Fibroblast of lung (primary cell): ENCODE data around the gene NOL11. TPM values are rescaled to one million over a fixed set of nuclear protein-coding genes. Genes with fewer than 3 reads are reported as not detected.
"Not testable (repeated sequence)": the region's sequence is repeated elsewhere in the genome, so short reads cannot be mapped to it uniquely, and the experiment has no call there.

Experiments
- DNase-seq, 2 donors: peaks; one replicate each; pipeline versions ENCODE4 v3.0.0 to v3.0.0-alpha.2; 2010; ENCODE audit warnings: low read depth in 2 of 2
- H2AFZ ChIP-seq: 2 replicates; pipeline ENCODE4 v1.5.1; 2012; ENCODE audit warnings: low read length, control low read depth, inconsistent platforms
- H3K27ac ChIP-seq: 2 replicates; pipeline ENCODE4 v1.5.1; 2011; ENCODE audit warnings: low read length, control low read depth; ENCODE audit not compliant: insufficient read depth
- H3K27me3 ChIP-seq: 2 replicates; pipeline ENCODE4 v1.5.1; 2011; ENCODE audit warnings: mild to moderate bottlenecking, low read length; ENCODE audit not compliant: control insufficient read depth, insufficient read depth
- H3K36me3 ChIP-seq: 2 replicates; pipeline ENCODE4 v1.5.1; 2011; ENCODE audit warnings: low read length; ENCODE audit not compliant: control insufficient read depth, insufficient read depth
- H3K4me1 ChIP-seq: 2 replicates; pipeline ENCODE4 v1.5.1; 2011; ENCODE audit warnings: low read length; ENCODE audit not compliant: control insufficient read depth, insufficient read depth; ENCODE audit errors: extremely low read depth
- H3K4me2 ChIP-seq: 2 replicates; pipeline ENCODE4 v1.5.1; 2011; ENCODE audit warnings: low read length, control low read depth; ENCODE audit not compliant: insufficient read depth; ENCODE audit errors: extremely low read depth
- H3K4me3 ChIP-seq, 4 experiments: fragments of 200-600 bp in 1 of 4; sonication (generic) in 1 of 4; replicated peaks in 1 of 4; 2 replicates each; pipeline ENCODE4 v1.5.1; 2011 to 2016; ENCODE audit warnings: low read length in 4 of 4, low read depth in 3 of 4, mild to moderate bottlenecking in 3 of 4, control low read depth in 2 of 4, inconsistent platforms in 1 of 4, mixed read lengths in 1 of 4; ENCODE audit not compliant: insufficient read depth in 1 of 4; ENCODE audit errors: control extremely low read depth in 1 of 4
- H3K79me2 ChIP-seq: 2 replicates; pipeline ENCODE4 v1.5.1; 2012; ENCODE audit warnings: mild to moderate bottlenecking, low read length, inconsistent platforms; ENCODE audit not compliant: control insufficient read depth, insufficient read depth
- H3K9ac ChIP-seq: 2 replicates; pipeline ENCODE4 v1.5.1; 2011; ENCODE audit warnings: mild to moderate bottlenecking, low read length, control low read depth; ENCODE audit not compliant: insufficient read depth
- H3K9me3 ChIP-seq: 2 replicates; pipeline ENCODE4 v1.5.1; 2012; ENCODE audit warnings: low read depth, low read length; ENCODE audit not compliant: control insufficient read depth, insufficient read depth
- H4K20me1 ChIP-seq: 2 replicates; pipeline ENCODE4 v1.5.1; 2011; ENCODE audit warnings: low read length; ENCODE audit not compliant: control insufficient read depth, insufficient read depth; ENCODE audit errors: extremely low read depth
- EZH2 ChIP-seq: IDR thresholded peaks from 2 replicates; pipeline ENCODE4 v1.5.1; 2012; ENCODE audit warnings: low read length, control low read depth, mild to moderate bottlenecking; ENCODE audit errors: missing control alignments
- polyA plus RNA-seq, 2 donors: library from polyadenylated mRNA; depleted of rRNA in 1 of 2; stranded (reverse) in 1 of 2; unstranded in 1 of 2; fragments of >200 nt; gene quantifications; 2 replicates each; pipeline ENCODE4 v1.2.1, GENCODE V29; 2011 to 2012; ENCODE audit warnings: missing spikeins in 1 of 2
- total RNA-seq: library from RNA; depleted of rRNA; stranded (reverse); fragments of >200 nt; gene quantifications from 2 replicates; pipeline ENCODE4 v1.2.1, GENCODE V29; 2014
- TF ChIP-seq, protein P1 (sequence below), 2 donors: IDR thresholded peaks in 1 of 2; conservative IDR thresholded peaks in 1 of 2; 1 replicate in 1 of 2; 2 replicates in 1 of 2; pipeline ENCODE4 v1.5.1; 2011 to 2012; ENCODE audit warnings: low read length in 2 of 2, control low read depth in 1 of 2, inconsistent platforms in 1 of 2, low read depth in 1 of 2, mild to moderate bottlenecking in 1 of 2

NOL11 gene
- total and polyA plus RNA-seq, 2 donors (not counting 1 experiment from before 2014, with no cell fraction given), result 21.5 to 35.6 TPM

GRCh38 chr17:67718325-67718941, 697 bp downstream of the NOL11 start:
- H3K4me2 ChIP-seq, result peak overlapping the region; percentile 92
- H3K4me3 ChIP-seq, result peak overlapping the region; percentile 84 to 99 (median 94)
- H3K27ac ChIP-seq, result peak overlapping the region; percentile 91
- peak; percentile 13 to 63 for DNase-seq
- H3K79me2 ChIP-seq, result peaks cover 26% of the 10 kb centered on the region
- peak overlapping the region; percentile 87 for H2AFZ ChIP-seq
- peak overlapping the region; percentile 90 for H3K9ac ChIP-seq
- H3K36me3 ChIP-seq, result peaks cover 4% of the 10 kb centered on the region
- H3K27me3 ChIP-seq, result no peaks in the 10 kb centered on the region
- no peaks in the 10 kb centered on the region for H3K4me1 ChIP-seq
- no peaks in the 10 kb centered on the region for H3K9me3 ChIP-seq
- no peaks in the 10 kb centered on the region for H4K20me1 ChIP-seq
- TF ChIP-seq, protein P1, sequence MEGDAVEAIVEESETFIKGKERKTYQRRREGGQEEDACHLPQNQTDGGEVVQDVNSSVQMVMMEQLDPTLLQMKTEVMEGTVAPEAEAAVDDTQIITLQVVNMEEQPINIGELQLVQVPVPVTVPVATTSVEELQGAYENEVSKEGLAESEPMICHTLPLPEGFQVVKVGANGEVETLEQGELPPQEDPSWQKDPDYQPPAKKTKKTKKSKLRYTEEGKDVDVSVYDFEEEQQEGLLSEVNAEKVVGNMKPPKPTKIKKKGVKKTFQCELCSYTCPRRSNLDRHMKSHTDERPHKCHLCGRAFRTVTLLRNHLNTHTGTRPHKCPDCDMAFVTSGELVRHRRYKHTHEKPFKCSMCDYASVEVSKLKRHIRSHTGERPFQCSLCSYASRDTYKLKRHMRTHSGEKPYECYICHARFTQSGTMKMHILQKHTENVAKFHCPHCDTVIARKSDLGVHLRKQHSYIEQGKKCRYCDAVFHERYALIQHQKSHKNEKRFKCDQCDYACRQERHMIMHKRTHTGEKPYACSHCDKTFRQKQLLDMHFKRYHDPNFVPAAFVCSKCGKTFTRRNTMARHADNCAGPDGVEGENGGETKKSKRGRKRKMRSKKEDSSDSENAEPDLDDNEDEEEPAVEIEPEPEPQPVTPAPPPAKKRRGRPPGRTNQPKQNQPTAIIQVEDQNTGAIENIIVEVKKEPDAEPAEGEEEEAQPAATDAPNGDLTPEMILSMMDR (conservative IDR thresholded peaks at IDR 0.05 in 1 of 2, IDR thresholded peaks at IDR 0.05 in 1 of 2; ENCODE audit: low read depth in 1 of 2, low read length in 2 of 2), result no peak
- no peak for TF ChIP-seq EZH2

DNA sequence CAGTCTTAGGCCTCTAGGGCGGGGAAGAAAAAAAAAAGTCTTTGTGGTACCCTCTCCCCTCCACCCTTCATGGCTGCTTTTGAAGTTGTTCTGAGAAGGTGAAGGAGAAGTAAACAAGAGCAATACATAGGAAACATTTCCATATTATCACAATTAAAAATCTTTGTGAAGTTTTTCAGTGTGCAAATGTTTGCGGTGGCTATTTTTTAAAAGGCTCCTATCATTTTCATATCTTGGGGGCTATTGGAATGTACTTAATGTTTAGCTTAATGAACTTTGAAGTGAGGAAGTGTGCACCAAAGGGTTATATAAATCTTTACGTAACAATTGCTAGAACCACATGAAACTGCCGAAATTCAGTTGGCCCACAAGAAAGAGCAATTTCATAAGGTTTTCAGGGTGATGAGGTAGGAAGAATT, 7.6 kb downstream of the NOL11 start:
- peaks cover 13% of the 10 kb centered on the region for H3K36me3 ChIP-seq
- H2AFZ ChIP-seq, result no peak overlapping the region
- H4K20me1 ChIP-seq, result no peaks in the 10 kb centered on the region
- TF ChIP-seq EZH2, result no peak
- TF ChIP-seq, protein P1 (conservative IDR thresholded peaks at IDR 0.05 in 1 of 2, IDR thresholded peaks at IDR 0.05 in 1 of 2; ENCODE audit: low read depth in 1 of 2, low read length in 2 of 2), result no peak
- H3K4me2 ChIP-seq, result no peak overlapping the region
- H3K9ac ChIP-seq, result no peak overlapping the region
- H3K27ac ChIP-seq, result no peak overlapping the region
- H3K9me3 ChIP-seq, result no peaks in the 10 kb centered on the region
- H3K79me2 ChIP-seq, result peaks cover 5% of the 10 kb centered on the region
- no peak for DNase-seq
- no peaks in the 10 kb centered on the region for H3K4me1 ChIP-seq
- no peaks in the 10 kb centered on the region for H3K27me3 ChIP-seq
- H3K4me3 ChIP-seq, result no peak overlapping the region

- H3K79me2 ChIP-seq, result peaks cover 1% of the 10 kb centered on the region
- no peak overlapping the region for H3K27ac ChIP-seq
- no peak for TF ChIP-seq EZH2
- TF ChIP-seq, protein P1 (conservative IDR thresholded peaks at IDR 0.05 in 1 of 2, IDR thresholded peaks at IDR 0.05 in 1 of 2; ENCODE audit: low read depth in 1 of 2, low read length in 2 of 2), result no peak
- no peak for DNase-seq
- H3K9ac ChIP-seq, result no peak overlapping the region
- H3K4me3 ChIP-seq, result no peak overlapping the region
- H3K4me1 ChIP-seq, result no peaks in the 10 kb centered on the region
- peaks cover 13% of the 10 kb centered on the region for H3K36me3 ChIP-seq
- H3K4me2 ChIP-seq, result no peak overlapping the region
- no peaks in the 10 kb centered on the region for H4K20me1 ChIP-seq
- no peaks in the 10 kb centered on the region for H3K9me3 ChIP-seq
- H3K27me3 ChIP-seq, result no peaks in the 10 kb centered on the region
- H2AFZ ChIP-seq, result no peak overlapping the region
These were observed 8.1 kb downstream of the NOL11 start for GRCh38 chr17:67725807-67726206.

DNA sequence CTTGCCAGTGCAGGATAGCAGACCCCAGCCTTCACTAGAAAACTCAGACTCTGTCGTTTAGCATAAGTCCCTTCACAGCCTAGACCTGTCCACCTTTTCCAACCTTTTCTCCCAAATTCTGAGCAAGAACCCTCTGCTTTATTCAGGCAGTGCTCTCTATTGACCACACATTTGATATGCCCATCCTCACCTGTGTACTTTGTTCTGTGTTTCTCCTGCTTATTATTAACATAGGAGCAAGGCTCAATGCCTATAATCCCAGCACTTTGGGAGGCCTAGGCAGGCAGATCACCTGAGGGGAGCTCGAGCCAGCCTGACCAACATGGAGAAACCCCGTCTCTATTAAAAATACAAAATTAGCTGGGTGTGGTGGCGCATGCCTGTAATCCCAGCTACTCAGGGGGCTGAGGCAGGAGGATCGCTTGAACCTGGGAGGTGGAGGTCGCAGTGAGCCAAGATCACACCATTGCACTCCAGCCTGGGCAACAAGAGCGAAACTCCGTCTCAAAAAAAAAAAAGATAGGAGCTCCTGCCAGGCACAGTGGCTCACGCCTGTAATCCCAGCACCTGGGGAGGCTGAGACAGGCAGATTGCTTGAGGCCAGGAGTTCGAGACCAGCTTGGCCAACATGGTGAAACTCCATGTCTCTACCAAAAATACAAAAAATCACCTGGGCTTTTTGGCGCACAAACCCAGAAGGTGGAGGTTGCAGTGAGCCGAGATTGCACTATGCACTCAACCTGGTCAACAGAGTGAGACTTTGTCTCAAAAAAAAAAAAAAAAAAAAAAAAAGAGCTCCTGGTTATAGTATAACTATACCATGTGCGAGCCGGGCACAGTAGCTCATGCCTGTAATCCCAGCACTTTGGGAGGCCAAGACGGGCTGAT, 9.7 kb downstream of the NOL11 start:
- H3K9ac ChIP-seq, H4K20me1 ChIP-seq, H3K9me3 ChIP-seq, H3K4me3 ChIP-seq, H3K4me2 ChIP-seq, DNase-seq, H3K27me3 ChIP-seq, H3K4me1 ChIP-seq, H3K79me2 ChIP-seq, H2AFZ ChIP-seq, H3K27ac ChIP-seq, H3K36me3 ChIP-seq: not testable (repeated sequence)
